Sigmoid colon (tissue), 4 donors: Measurements from ENCODE around the gene BTG2.
A peak's percentile ranks its signal among the peaks of the same experiment; 100 is the strongest.

Experiments
- EP300 ChIP-seq, 4 donors: sonication (generic); formaldehyde crosslinking; IDR thresholded peaks; one replicate each; pipeline ENCODE4 v1.6.1; 2017; ENCODE audit warnings: antibody characterized with exemption in 4 of 4
- POLR2A ChIP-seq, 2 donors: fragments of 450-650 bp; IDR thresholded peaks; one replicate each; pipeline ENCODE4 v1.6.1; 2016; ENCODE audit warnings: antibody characterized with exemption in 2 of 2, mild to moderate bottlenecking in 2 of 2, moderate library complexity in 2 of 2
- POLR2AphosphoS5 ChIP-seq, 4 donors: sonication (generic); formaldehyde crosslinking; IDR thresholded peaks; one replicate each; pipeline ENCODE4 v1.6.1; 2017; ENCODE audit warnings: antibody characterized with exemption in 4 of 4
- TF ChIP-seq, protein P1 (sequence below), 4 experiments: fragments of 450-650 bp in 3 of 4; fragments of 200-600 bp in 1 of 4; IDR thresholded peaks; one replicate each; pipeline ENCODE4 v1.5.1; 2016 to 2019; ENCODE audit warnings: antibody characterized with exemption in 4 of 4, mild to moderate bottlenecking in 3 of 4, moderate library complexity in 2 of 4

GRCh38 chr1:203267347-203267846 lies 37.9 kb upstream of the BTG2 start:
- TF ChIP-seq, protein P1, sequence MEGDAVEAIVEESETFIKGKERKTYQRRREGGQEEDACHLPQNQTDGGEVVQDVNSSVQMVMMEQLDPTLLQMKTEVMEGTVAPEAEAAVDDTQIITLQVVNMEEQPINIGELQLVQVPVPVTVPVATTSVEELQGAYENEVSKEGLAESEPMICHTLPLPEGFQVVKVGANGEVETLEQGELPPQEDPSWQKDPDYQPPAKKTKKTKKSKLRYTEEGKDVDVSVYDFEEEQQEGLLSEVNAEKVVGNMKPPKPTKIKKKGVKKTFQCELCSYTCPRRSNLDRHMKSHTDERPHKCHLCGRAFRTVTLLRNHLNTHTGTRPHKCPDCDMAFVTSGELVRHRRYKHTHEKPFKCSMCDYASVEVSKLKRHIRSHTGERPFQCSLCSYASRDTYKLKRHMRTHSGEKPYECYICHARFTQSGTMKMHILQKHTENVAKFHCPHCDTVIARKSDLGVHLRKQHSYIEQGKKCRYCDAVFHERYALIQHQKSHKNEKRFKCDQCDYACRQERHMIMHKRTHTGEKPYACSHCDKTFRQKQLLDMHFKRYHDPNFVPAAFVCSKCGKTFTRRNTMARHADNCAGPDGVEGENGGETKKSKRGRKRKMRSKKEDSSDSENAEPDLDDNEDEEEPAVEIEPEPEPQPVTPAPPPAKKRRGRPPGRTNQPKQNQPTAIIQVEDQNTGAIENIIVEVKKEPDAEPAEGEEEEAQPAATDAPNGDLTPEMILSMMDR (IDR thresholded peaks at IDR 0.05) = peak; percentile 87 to 95 (median 92)
- TF ChIP-seq POLR2AphosphoS5 (IDR thresholded peaks at IDR 0.05) (peak in 3 of 4 donors; percentile 4 to 51 (median 40)), POLR2A (IDR thresholded peaks at IDR 0.05) (no peak), EP300 (IDR thresholded peaks at IDR 0.05) (no peak)
